ENCODE results near the gene PRKCZ.

DNA sequence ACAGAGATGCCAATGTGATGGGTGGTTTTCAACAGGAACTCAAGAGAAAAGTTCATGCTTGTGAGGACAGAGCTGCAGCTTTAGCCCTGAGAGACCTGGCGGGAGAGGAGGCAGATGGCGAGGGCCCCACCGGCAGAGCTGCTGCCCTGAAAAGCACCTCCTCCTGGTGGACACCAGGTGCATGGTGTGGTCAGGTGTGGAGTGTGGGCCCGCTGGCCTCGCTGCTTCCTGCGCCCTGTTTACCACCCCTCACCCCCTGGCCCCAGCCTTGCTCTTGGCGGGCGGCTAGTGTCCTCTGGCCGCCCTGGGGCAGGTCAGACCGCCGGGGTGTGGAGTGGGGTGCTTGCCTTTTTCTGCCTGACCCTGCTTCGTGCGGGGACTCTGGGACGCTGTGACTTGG, 42.8 kb downstream of the PRKCZ start:
- TF ChIP-seq POLR2AphosphoS5 (IDR thresholded peaks at IDR 0.05; ENCODE audit: low read depth, low read length) (no peak), TAF1 (IDR thresholded peaks at IDR 0.05; ENCODE audit: low read depth, low read length) (no peak), POLR2A (IDR thresholded peaks at IDR 0.05; ENCODE audit: low read depth, low read length) (no peak), SPI1 (IDR thresholded peaks at IDR 0.05; ENCODE audit: low read depth, low read length) (no peak)
